ENCODE data around the gene RPL36AL. TPM values are rescaled to one million over a fixed set of nuclear protein-coding genes. Genes with fewer than 3 reads are reported as not detected.

The RPL36AL gene
- total RNA-seq: 120 and 143 TPM in 2 replicates
- polyA plus RNA-seq (2012): 266 TPM

GRCh38 chr14:49620182-49621113, at the start of gene RPL36AL, which contains the start of gene MGAT2:
Gene RPL36AL (minus strand): TSS chr14:49620626. CDS start chr14:49619104, 1,522 bp downstream.
Gene MGAT2 (plus strand): TSS chr14:49620799. CDS start chr14:49621269, 470 bp downstream.
- peak; percentile 98 for DNase-seq (ENCODE audit: low read depth)

DNA sequence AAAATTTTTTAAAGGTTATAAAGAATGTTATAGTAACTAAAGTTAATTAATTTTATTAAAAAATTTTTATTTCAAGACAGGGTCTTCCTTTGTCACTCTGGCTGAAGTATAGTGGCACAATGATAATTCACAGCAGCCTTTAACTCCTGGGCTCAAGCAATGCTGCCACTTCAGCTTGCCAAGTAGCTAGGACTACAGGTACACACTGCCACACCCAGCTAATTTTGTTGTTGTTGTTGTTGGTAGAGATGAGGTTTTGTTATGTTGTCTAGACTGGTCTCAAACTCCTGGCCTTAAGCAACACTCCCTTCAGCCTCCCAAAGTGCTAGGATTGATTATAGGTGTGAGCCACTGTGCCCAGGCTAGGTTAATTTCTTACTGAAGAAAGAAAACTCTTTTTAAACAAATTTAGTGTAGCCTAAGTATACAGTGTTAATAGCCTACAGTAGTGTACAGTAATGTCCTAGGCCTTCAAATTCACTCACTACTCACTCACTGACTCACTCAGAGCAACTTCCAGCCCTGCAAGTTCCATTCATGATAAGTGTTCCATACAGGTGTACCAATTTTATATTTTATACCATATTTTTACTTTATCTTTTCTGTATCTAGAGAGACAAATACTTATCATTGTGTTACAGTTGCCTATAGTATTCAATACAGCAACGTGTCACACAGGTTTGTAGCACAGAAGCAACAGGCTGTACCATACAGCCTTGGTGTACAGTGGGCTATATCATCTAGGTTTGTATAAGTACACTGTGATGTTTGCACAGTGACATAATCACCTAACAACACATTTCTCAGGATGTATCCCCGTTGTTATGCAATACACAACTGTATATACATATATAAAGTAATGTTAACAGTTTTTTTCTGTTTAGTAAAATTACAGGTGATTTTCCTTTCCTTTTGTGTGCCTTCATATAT, 39.4 kb upstream of the RPL36AL start:
- no peak for DNase-seq (ENCODE audit: low read depth)

GRCh38 chr14:49657500-49657899, 37.1 kb upstream of the RPL36AL start:
- DNase-seq (ENCODE audit: low read depth): peak; percentile 54

DNA sequence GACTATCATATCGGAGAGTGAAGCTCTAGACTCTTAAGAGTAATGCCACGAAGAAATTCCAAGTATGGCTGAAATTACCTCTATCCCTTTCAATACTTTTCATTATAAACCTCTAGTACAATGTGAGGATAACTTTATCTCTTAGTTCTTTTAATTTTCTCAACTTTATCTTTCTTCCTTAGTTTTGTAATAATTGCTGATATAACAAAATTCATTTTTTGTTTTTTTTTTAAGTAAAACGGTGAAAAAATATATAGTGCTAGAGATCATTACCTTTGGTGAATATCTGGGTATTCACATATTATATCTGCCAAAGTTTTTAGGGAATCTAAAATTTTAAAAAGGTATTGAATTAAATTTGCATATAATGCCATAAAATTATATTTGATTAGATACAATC, 34.1 kb upstream of the RPL36AL start:
- DNase-seq (ENCODE audit: low read depth): no peak

DNA sequence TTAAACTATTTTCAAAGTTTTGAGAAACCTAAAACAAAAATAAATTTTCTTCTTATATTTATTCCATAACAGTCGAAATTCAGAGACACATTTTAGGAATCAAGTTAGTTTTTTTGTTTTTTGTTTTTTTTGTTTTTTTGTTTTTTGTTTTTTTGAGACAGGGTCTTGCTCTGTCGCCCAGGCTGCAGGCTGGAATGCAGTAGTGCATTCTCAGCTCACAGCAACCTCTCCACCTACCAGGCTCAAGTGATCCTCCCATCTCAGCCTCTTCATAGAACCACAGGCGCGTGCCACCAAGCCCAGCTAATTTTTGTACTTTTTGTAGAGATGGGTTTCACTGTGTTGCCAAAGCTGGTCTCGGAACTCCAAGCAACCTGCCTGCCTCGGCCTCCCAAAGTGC, 33.1 kb upstream of the RPL36AL start:
- DNase-seq (ENCODE audit: low read depth): no peak

DNA sequence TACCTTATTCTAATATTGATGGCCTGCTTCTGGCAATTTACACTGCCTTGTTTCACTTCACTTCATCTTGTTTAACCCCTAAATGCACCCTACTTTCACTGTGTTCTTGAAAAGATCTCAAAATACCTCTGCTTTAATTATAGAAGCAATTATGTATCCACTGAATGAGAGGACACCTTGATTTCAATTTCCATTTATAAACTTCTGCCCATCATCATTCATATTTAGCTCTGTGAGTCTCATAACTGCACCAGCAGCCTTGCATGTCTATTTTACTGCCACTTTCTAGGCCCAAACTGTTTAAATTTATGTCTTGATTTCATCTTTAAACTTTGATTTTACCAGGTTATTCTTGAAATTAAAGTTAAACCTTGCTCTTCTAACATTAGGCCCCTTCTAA, 21.7 kb upstream of the RPL36AL start:
- no peak for DNase-seq (ENCODE audit: low read depth)

GRCh38 chr14:49641697-49642129, 21.3 kb upstream of the RPL36AL start:
- peak; percentile 35 for DNase-seq (ENCODE audit: low read depth)

- DNase-seq (ENCODE audit: low read depth): no peak
Observed at GRCh38 chr14:49640540-49641417, 20.4 kb upstream of the RPL36AL start.

GRCh38 chr14:49637534-49638078, 17.2 kb upstream of the RPL36AL start:
- DNase-seq (ENCODE audit: low read depth): no peak

DNA sequence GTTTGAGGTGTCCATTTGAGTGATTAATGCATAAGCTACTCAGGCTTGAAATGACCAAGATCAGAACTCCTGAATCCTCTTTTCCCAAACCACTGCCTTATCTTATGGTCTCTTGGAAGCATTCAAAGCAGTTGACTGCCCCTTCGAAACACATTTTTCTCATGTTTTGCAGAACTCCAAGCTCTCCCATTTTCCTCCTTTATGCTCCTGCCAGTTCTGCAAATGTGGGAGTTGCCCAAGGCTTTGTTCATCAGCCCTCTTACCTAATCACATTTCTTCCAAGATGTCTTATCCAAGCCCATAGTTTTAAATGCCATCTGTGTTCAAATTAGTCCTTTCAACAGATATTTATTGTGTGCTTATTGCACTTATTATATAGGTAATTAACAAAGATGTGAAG, 16.4 kb upstream of the RPL36AL start:
- no peak for DNase-seq (ENCODE audit: low read depth)

- DNase-seq (ENCODE audit: low read depth): peak; percentile 76
Observed at GRCh38 chr14:49634547-49635334, 14.3 kb upstream of the RPL36AL start, which contains the start of gene DNAAF2. Gene DNAAF2 (minus strand): TSS chr14:49635244. CDS start chr14:49635149, 95 bp downstream.

GRCh38 chr14:49633640-49634546, 13.5 kb upstream of the RPL36AL start:
- peak; percentile 95 for DNase-seq (ENCODE audit: low read depth)

DNA sequence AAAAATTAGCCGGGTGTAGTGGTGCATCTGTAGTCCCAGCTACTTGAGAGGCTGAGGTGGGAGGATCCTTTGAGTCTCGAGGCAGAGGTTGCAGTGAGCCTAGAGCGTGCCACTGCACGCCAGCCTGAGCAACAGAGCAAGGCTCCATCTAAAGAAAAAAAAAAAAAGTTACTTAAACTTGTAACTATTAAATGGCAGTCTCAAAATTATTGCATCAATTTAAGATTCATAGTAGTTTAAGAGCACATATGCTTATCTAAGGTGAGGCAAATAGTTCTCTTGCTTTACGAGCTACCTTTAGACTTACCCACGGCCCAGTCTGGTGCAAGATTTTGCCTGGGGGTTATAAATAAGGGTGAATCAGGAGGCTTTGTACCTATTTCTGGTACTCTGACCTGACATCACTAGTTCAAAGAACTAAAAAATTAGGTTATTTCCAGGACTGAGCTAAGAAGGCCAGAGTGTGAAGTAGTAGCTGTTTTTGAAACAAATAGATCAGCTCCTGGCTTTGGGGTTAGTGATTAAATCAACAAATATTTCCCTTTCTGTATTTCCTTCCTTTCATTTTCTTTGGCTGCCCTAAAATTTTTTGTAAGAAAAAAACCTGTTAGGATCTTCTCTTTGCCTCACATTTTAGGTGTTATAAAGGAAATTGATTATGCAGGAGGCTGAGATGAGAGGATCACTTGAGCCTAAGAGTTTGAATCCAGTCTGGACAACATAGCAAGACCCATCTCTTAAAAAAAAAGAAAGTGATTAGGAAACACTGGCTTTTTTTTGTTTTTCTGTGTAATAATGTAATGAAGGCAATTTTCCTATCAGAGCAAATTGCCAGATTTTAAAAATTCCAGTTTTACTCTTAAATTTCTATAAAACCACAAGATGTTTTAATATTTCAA, 3.8 kb upstream of the RPL36AL start:
- DNase-seq (ENCODE audit: low read depth): no peak

DNA sequence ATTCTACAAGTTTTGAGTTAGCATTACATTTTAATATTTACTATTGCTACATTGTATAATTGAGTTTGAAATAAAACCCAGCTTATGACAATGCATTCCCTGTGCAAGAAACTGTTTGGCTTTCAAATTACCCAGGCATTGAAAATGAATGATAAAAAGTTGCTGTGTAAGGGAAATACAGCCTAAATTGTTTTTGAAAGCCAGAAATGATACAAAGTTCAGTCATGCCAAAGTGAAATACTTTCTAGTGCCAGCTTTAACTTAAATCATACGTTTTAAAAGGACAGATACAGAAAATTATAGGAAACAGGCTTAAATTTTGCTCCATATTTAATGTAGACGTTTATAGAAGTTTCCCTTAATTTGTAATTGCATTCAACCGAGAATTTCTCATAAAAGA, 3.0 kb upstream of the RPL36AL start:
- no peak for DNase-seq (ENCODE audit: low read depth)

DNA sequence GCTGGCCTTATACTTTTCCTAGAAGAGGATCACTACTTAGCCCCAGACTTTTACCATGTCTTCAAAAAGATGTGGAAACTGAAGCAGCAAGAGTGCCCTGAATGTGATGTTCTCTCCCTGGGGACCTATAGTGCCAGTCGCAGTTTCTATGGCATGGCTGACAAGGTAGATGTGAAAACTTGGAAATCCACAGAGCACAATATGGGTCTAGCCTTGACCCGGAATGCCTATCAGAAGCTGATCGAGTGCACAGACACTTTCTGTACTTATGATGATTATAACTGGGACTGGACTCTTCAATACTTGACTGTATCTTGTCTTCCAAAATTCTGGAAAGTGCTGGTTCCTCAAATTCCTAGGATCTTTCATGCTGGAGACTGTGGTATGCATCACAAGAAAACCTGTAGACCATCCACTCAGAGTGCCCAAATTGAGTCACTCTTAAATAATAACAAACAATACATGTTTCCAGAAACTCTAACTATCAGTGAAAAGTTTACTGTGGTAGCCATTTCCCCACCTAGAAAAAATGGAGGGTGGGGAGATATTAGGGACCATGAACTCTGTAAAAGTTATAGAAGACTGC, 1.7 kb upstream of the RPL36AL start:
- no peak for DNase-seq (ENCODE audit: low read depth)

GRCh38 chr14:49621114-49621881, 872 bp upstream of the RPL36AL start:
- DNase-seq (ENCODE audit: low read depth): peak; percentile 81
